Body of pancreas (tissue), 4 donors: Measurements from ENCODE around the gene LAMTOR4. TPM values are rescaled to one million over a fixed set of nuclear protein-coding genes. Genes with fewer than 3 reads are reported as not detected.
"Not testable (repeated sequence)": the region's sequence is repeated elsewhere in the genome, so short reads cannot be mapped to it uniquely, and the experiment has no call there.

ENCODE experiments used
- ATAC-seq: fragments of 150-250 bp; one replicate; pipeline ENCODE4 v1.9.1; 2016
- DNase-seq, 4 donors: peaks; one replicate each; pipeline ENCODE4 v3.0.0-alpha.2; 2019
- H3K27ac ChIP-seq, 4 donors: fragments of 200-600 bp; sonication (generic); 1 replicate in 3 of 4; 2 replicates in 1 of 4; pipeline versions ENCODE4 v1.5.1 to v1.6.1; 2016 to 2019; ENCODE audit warnings: mild to moderate bottlenecking in 1 of 4, mixed read lengths in 1 of 4, moderate library complexity in 1 of 4
- H3K27me3 ChIP-seq, 2 donors: fragments of 200-600 bp; sonication (generic); one replicate each; pipeline ENCODE4 v1.6.0; 2016; ENCODE audit warnings: mild to moderate bottlenecking in 1 of 2
- H3K36me3 ChIP-seq, 2 donors: fragments of 200-600 bp; sonication (generic); replicated peaks in 1 of 2; 2 replicates each; pipeline ENCODE4 v1.5.1; 2016; ENCODE audit warnings: low read depth in 2 of 2; ENCODE audit not compliant: insufficient read depth in 1 of 2
- H3K4me1 ChIP-seq: fragments of 200-600 bp; sonication (generic); one replicate; pipeline ENCODE4 v1.6.0; 2016
- H3K4me3 ChIP-seq, 2 donors: fragments of 200-600 bp; sonication (generic); 1 replicate in 1 of 2; 2 replicates in 1 of 2; pipeline ENCODE4 v1.5.1; 2016 to 2019
- H3K9me3 ChIP-seq, 3 donors: fragments of 200-600 bp; sonication (generic); 1 replicate in 2 of 3; 2 replicates in 1 of 3; pipeline ENCODE4 v1.5.1; 2016
- CTCF ChIP-seq, 7 experiments: fragments of 450-650 bp in 4 of 7; fragments of 200-600 bp in 3 of 7; sonication (generic) in 3 of 7; IDR thresholded peaks; one replicate each; pipeline ENCODE4 v1.5.1; 2016 to 2019; ENCODE audit warnings: antibody characterized with exemption in 7 of 7
- POLR2A ChIP-seq, 3 donors: fragments of 450-650 bp; IDR thresholded peaks; one replicate each; pipeline ENCODE4 v1.6.1; 2016; ENCODE audit warnings: antibody characterized with exemption in 3 of 3, mild to moderate bottlenecking in 2 of 3
- WGBS, 2 donors: methylation state at CpG; one replicate each; pipeline ENCODE4 v1.1.5; 2017; 5-methylcytosine and 5-hydroxymethylcytosine counted together
- intact Hi-C: fragments of 100-400 bp; cut with DNase I; formaldehyde crosslinking; loops from one replicate; pipeline ENCODE4 v1.15.1; 2023
- total RNA-seq, 2 donors: library from RNA; depleted of rRNA; stranded (reverse); fragments of >200 nt; gene quantifications; one replicate each; pipeline ENCODE4 v1.1.0, GENCODE V29; 2016

The LAMTOR4 gene
- total RNA-seq, 2 donors from 2014 or later, result 86.1 to 119 TPM

GRCh38 chr7:100174582-100174981 is 25.9 kb downstream of the LAMTOR4 start:
- H3K9me3 ChIP-seq, result no peaks in the 10 kb centered on the region
- 81 to 82% methylated on average over 5 of the region's 5 CpGs for WGBS, 2 donors

GRCh38 chr7:100175296-100175935 is 26.7 kb downstream of the LAMTOR4 start:
- intact Hi-C loops, result no loop called here
- Histone ChIP-seq H3K36me3 (no peaks in the 10 kb centered on the region), H3K27me3 (peaks cover 0 to 22% of the 10 kb centered on the region in 2 donors), H3K4me3 (no peak overlapping the region), H3K4me1 (peaks cover 25% of the 10 kb centered on the region), H3K27ac (no peak overlapping the region), H3K9me3 (no peaks in the 10 kb centered on the region)
- WGBS, 2 donors, result 90 to 92% methylated on average over 14 of the region's 14 CpGs
- ATAC-seq (no peak), DNase-seq (no peak)
- no peak for TF ChIP-seq CTCF (IDR thresholded peaks at IDR 0.05)
- no peak for TF ChIP-seq POLR2A (IDR thresholded peaks at IDR 0.05)

More at GRCh38 chr7:100174582-100174981, 25.9 kb downstream of the LAMTOR4 start:
- Histone ChIP-seq H3K36me3 (no peaks in the 10 kb centered on the region), H3K4me1 (peaks cover 25% of the 10 kb centered on the region), H3K27me3 (peaks cover 0 to 26% of the 10 kb centered on the region in 2 donors), H3K27ac (no peak overlapping the region), H3K4me3 (no peak overlapping the region)
- TF ChIP-seq POLR2A (IDR thresholded peaks at IDR 0.05) (no peak), CTCF (IDR thresholded peaks at IDR 0.05) (no peak)
- intact Hi-C loops, result no loop called here
- no peak for DNase-seq
- ATAC-seq, result no peak

GRCh38 chr7:100176096-100177044 is 27.7 kb downstream of the LAMTOR4 start:
- H3K27ac ChIP-seq, result no peak overlapping the region
- DNase-seq, result no peak
- no peaks in the 10 kb centered on the region for H3K36me3 ChIP-seq
- H3K4me3 ChIP-seq, result no peak overlapping the region
- ATAC-seq, result no peak
- intact Hi-C loops, result no loop called here
- peaks cover 0 to 13% of the 10 kb centered on the region in 2 donors for H3K27me3 ChIP-seq
- no peak for TF ChIP-seq CTCF (IDR thresholded peaks at IDR 0.05)
- no peak for TF ChIP-seq POLR2A (IDR thresholded peaks at IDR 0.05)
- 52 to 56% methylated on average over 14 of the region's 14 CpGs for WGBS, 2 donors
- H3K4me1 ChIP-seq, result peaks cover 18% of the 10 kb centered on the region
- H3K9me3 ChIP-seq, result no peaks in the 10 kb centered on the region

GRCh38 chr7:100177045-100178001 is 28.6 kb downstream of the LAMTOR4 start, which contains the start of the genes GPC2 and STAG3:
GPC2 (minus strand) TSS chr7:100177381; CDS start chr7:100177199, 182 bp downstream.
STAG3 (plus strand) TSS chr7:100177918; CDS start chr7:100180557, 2,639 bp downstream.
- peak; percentile 97 for ATAC-seq
- H3K4me1 ChIP-seq, result peaks cover 13% of the 10 kb centered on the region
- intact Hi-C loops, result no loop called here

GRCh38 chr7:100180084-100180483 is 31.4 kb downstream of the LAMTOR4 start:
- intact Hi-C loops, H3K36me3 ChIP-seq, ATAC-seq, H3K27ac ChIP-seq, DNase-seq, H3K4me3 ChIP-seq, H3K27me3 ChIP-seq, H3K9me3 ChIP-seq: not testable (repeated sequence)
- peaks cover 13% of the 10 kb centered on the region for H3K4me1 ChIP-seq
- WGBS, 2 donors, result 82 to 95% methylated on average over 3 of the region's 3 CpGs

More at GRCh38 chr7:100177045-100178001, 28.6 kb downstream of the LAMTOR4 start, which contains the start of the genes GPC2 and STAG3:
- WGBS, 2 donors, result 1 to 2% methylated on average over 24 to 61 of the region's 78 CpGs
- Histone ChIP-seq H3K36me3 (no peaks in the 10 kb centered on the region), H3K27me3 (peaks cover 0 to 6% of the 10 kb centered on the region in 2 donors), H3K9me3 (no peaks in the 10 kb centered on the region), H3K27ac (no peak within 1 kb of the TSS), H3K4me3 (peak within 1 kb of the TSS in 1 of 2 donors; percentile 15)
- TF ChIP-seq CTCF (IDR thresholded peaks at IDR 0.05), result no peak
- no peak for TF ChIP-seq POLR2A (IDR thresholded peaks at IDR 0.05)
- DNase-seq, result peak; percentile 92 to 97 (median 95)

- ATAC-seq, H3K9me3 ChIP-seq, H3K4me3 ChIP-seq, H3K27ac ChIP-seq, DNase-seq, H3K4me1 ChIP-seq, H3K27me3 ChIP-seq, intact Hi-C loops, H3K36me3 ChIP-seq: not testable (repeated sequence)
- WGBS, 2 donors, result 58 to 73% methylated on average over 6 of the region's 6 CpGs
Observed at GRCh38 chr7:100182616-100183015, 33.9 kb downstream of the LAMTOR4 start.
